ENCODE measurements around the gene CD83.

The CD83 gene

DNA sequence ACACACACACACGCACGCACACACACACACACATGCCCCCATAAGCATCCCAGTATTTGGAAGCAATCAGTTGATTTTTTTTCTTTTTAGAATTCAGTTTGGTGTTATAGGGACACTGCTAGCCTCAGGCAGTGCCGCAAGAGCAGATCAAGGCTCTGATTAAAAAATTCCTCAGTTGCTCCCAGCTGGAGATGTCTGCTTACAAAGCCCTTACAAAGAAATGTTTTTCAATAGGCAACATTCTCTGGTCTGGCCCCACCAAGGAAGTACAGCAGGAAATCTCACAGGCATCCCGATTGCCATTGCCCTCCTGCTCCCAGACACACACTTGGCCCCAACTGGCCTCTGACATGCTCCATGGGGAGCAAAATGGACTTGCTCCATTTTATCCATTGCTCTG, 22.9 kb upstream of the CD83 start:
- TF ChIP-seq, protein P1, sequence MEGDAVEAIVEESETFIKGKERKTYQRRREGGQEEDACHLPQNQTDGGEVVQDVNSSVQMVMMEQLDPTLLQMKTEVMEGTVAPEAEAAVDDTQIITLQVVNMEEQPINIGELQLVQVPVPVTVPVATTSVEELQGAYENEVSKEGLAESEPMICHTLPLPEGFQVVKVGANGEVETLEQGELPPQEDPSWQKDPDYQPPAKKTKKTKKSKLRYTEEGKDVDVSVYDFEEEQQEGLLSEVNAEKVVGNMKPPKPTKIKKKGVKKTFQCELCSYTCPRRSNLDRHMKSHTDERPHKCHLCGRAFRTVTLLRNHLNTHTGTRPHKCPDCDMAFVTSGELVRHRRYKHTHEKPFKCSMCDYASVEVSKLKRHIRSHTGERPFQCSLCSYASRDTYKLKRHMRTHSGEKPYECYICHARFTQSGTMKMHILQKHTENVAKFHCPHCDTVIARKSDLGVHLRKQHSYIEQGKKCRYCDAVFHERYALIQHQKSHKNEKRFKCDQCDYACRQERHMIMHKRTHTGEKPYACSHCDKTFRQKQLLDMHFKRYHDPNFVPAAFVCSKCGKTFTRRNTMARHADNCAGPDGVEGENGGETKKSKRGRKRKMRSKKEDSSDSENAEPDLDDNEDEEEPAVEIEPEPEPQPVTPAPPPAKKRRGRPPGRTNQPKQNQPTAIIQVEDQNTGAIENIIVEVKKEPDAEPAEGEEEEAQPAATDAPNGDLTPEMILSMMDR (IDR thresholded peaks at IDR 0.05) = no peak

- TF ChIP-seq, protein P1 (IDR thresholded peaks at IDR 0.05) = no peak
Measured at GRCh38 chr6:14095437-14095836, 22.1 kb upstream of the CD83 start.

GRCh38 chr6:14100138-14100537, 17.4 kb upstream of the CD83 start:
- TF ChIP-seq, protein P1 (IDR thresholded peaks at IDR 0.05) = no peak

DNA sequence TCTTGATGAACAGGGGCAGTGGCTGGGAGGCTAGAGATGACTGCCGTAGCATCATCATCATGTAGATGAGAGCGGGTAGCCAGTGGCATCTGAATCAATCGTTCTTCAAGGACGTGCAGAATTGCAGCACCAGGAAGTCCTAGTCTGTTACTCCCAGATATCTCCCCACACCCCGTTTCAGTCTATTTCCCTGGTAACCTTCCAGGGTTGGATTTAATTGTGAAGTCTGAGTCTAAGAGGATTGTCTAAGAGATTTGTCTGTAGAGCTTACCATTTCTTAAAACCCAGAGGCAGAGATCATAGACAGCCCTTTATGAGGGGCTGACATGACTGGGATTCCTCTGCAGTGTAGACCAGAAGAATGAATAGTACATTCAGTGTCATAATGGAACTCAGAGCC, 16.6 kb upstream of the CD83 start:
- TF ChIP-seq, protein P1 (IDR thresholded peaks at IDR 0.05) = no peak

- TF ChIP-seq, protein P1 (IDR thresholded peaks at IDR 0.05) = no peak
Measured at GRCh38 chr6:14102383-14102782, 15.2 kb upstream of the CD83 start.

- TF ChIP-seq, protein P1 (IDR thresholded peaks at IDR 0.05) = no peak
Measured at GRCh38 chr6:14105547-14105946, 12.0 kb upstream of the CD83 start.

GRCh38 chr6:14107000-14107399, 10.6 kb upstream of the CD83 start:
- TF ChIP-seq, protein P1 (IDR thresholded peaks at IDR 0.05) = no peak

Measured in LNCAP (cell line).